K562 (cell line): ENCODE measurements around the gene CABLES1. TPM values are rescaled to one million over a fixed set of nuclear protein-coding genes. Genes with fewer than 3 reads are reported as not detected.

Experiments
- ATAC-seq: fragments of 200-7000 bp; cut with Tn5 transposase; 3 replicates; pipeline ENCODE4 v1.9.1; 2020; ENCODE audit warnings: moderate library complexity
- BruUV-seq: library from RNA; stranded (reverse); fragments of 400-500 nt; replicated peaks from 2 replicates; lab custom pipeline; 2021; lab: Mats Ljungman, UMichigan
- CTCF ChIA-PET: fragments of 300-600 bp; formaldehyde crosslinking; extraction: SDS; loops from one replicate; lab custom pipeline; 2021; ENCODE audit warnings: low intra/inter-chr PET ratio; lab: Yijun Ruan, JAX
- POLR2A ChIA-PET: fragments of 300-600, 350-650 bp; sonication (Branson Sonifier 250); formaldehyde crosslinking; extraction: SDS; loops from one replicate; lab custom pipeline; 2021; ENCODE audit warnings: antibody characterized with exemption, inconsistent platforms; lab: Yijun Ruan, JAX
- DNase-seq, 4 experiments: peaks; one replicate each; pipeline versions ENCODE4 v3.0.0 to v3.0.0-alpha.2; 2011 to 2018; ENCODE audit warnings: low spot score in 3 of 4, mixed read lengths in 3 of 4; ENCODE audit errors: extremely low read depth in 1 of 4
- FAIRE-seq: peaks from 2 replicates; lab custom pipeline; 2011; peaks lifted over from hg19 to GRCh38; lab: Jason Lieb, UNC
- H2AFZ ChIP-seq: 2 replicates; pipeline ENCODE4 v1.6.0; 2011; ENCODE audit warnings: low read depth, low read length, control low read depth, inconsistent platforms
- H3K27ac ChIP-seq: fragments of 200-600 bp; 3 replicates; pipeline ENCODE4 v1.8.0; 2011; ENCODE audit warnings: low read depth, mild to moderate bottlenecking, control low read depth, inconsistent platforms, low read length, moderate library complexity, mixed read lengths; ENCODE audit errors: extremely low read depth
- H3K27me3 ChIP-seq, 2 experiments: fragments of 300-600 bp in 1 of 2; 2 replicates in 1 of 2; 3 replicates in 1 of 2; pipeline versions ENCODE4 v1.6.0 to v1.8.0; 2011; ENCODE audit warnings: inconsistent platforms in 2 of 2, low read length in 2 of 2, mild to moderate bottlenecking in 1 of 2, mixed read lengths in 1 of 2, moderate library complexity in 1 of 2; ENCODE audit not compliant: control insufficient read depth in 2 of 2, insufficient read depth in 2 of 2
- H3K36me3 ChIP-seq: fragments of 300-600 bp; 3 replicates; pipeline ENCODE4 v1.8.0; 2011; ENCODE audit warnings: mild to moderate bottlenecking, low read length, inconsistent platforms; ENCODE audit not compliant: control insufficient read depth, insufficient read depth
- H3K4me1 ChIP-seq, 2 experiments: fragments of 200-600 bp in 1 of 2; replicated peaks in 1 of 2; 2 replicates in 1 of 2; 3 replicates in 1 of 2; pipeline versions ENCODE4 v1.5.1 to v1.8.0; 2011; ENCODE audit warnings: inconsistent platforms in 2 of 2, low read length in 2 of 2, mild to moderate bottlenecking in 1 of 2, mixed read lengths in 1 of 2, moderate library complexity in 1 of 2; ENCODE audit not compliant: control insufficient read depth in 2 of 2, insufficient read depth in 2 of 2
- H3K4me2 ChIP-seq: 2 replicates; pipeline ENCODE4 v1.6.1; 2011; ENCODE audit warnings: low read length, control low read depth, inconsistent platforms, mixed read lengths; ENCODE audit not compliant: insufficient read depth
- H3K4me3 ChIP-seq: fragments of 200-600 bp; sonication (generic), shearing (Covaris generic); 2 replicates; pipeline ENCODE4 v1.5.1; 2016; ENCODE audit warnings: control low read depth, inconsistent platforms
- H3K79me2 ChIP-seq: fragments of 200-600 bp; 3 replicates; pipeline ENCODE4 v1.8.0; 2011; ENCODE audit warnings: low read length, inconsistent platforms; ENCODE audit not compliant: control insufficient read depth, insufficient read depth
- H3K9ac ChIP-seq, 2 experiments: 2 replicates each; pipeline versions ENCODE4 v1.6.0 to v1.6.1; 2011; ENCODE audit warnings: low read depth in 2 of 2, low read length in 2 of 2, control low read depth in 1 of 2, inconsistent platforms in 1 of 2, mild to moderate bottlenecking in 1 of 2, mixed read lengths in 1 of 2; ENCODE audit not compliant: insufficient read depth in 1 of 2
- H3K9me1 ChIP-seq: one replicate; pipeline ENCODE4 v1.6.0; 2011; ENCODE audit warnings: inconsistent platforms, mild to moderate bottlenecking, low read length, moderate library complexity; ENCODE audit not compliant: control insufficient read depth, insufficient read depth
- H3K9me3 ChIP-seq: replicated peaks from 2 replicates; pipeline ENCODE4 v1.5.1; 2011; ENCODE audit warnings: low read depth, low read length, inconsistent platforms; ENCODE audit not compliant: control insufficient read depth, insufficient read depth
- H4K20me1 ChIP-seq: replicated peaks from 2 replicates; pipeline ENCODE4 v1.6.1; 2011; ENCODE audit warnings: low read length, inconsistent platforms, mixed read lengths; ENCODE audit not compliant: control insufficient read depth, insufficient read depth
- ASH1L ChIP-seq: fragments of 450-650 bp; IDR thresholded peaks from 2 replicates; pipeline ENCODE4 v1.6.1; 2018; ENCODE audit warnings: borderline replicate concordance, mild to moderate bottlenecking, low read depth; ENCODE audit not compliant: partially characterized antibody
- ATF1 ChIP-seq, 2 experiments: fragments of 450-650 bp in 1 of 2; IDR thresholded peaks; 2 replicates each; pipeline ENCODE4 v1.6.1; 2016; ENCODE audit warnings: missing compliant biosample characterization in 1 of 2, missing genetic modification characterization in 1 of 2
- ATF7 ChIP-seq: fragments of 450-650 bp; IDR thresholded peaks from 2 replicates; pipeline ENCODE4 v1.7.1; 2014; ENCODE audit warnings: mild to moderate bottlenecking, moderate library complexity
- CBFA2T3 ChIP-seq: fragments of 450-650 bp; IDR thresholded peaks from 2 replicates; pipeline ENCODE4 v1.6.1; 2017
- CHD1 ChIP-seq: fragments of 200-600 bp; sonication (generic); IDR thresholded peaks from one replicate; pipeline ENCODE4 v1.6.1; 2012; ENCODE audit warnings: mild to moderate bottlenecking, moderate library complexity, low read length, inconsistent platforms
- RAD21 ChIP-seq, 2 experiments: fragments of 250-450 bp in 1 of 2; fragments of 450-650 bp in 1 of 2; sonication (Bioruptor Pico) in 1 of 2; formaldehyde crosslinking in 1 of 2; IDR thresholded peaks in 1 of 2; conservative IDR thresholded peaks in 1 of 2; 2 replicates each; pipeline versions ENCODE4 v1.4.0 to v1.8.0; 2020 to 2022; ENCODE audit warnings: mild to moderate bottlenecking in 2 of 2, moderate library complexity in 1 of 2
- ZBTB26 ChIP-seq: fragments of 450-650 bp; formaldehyde crosslinking; IDR thresholded peaks from 2 replicates; pipeline ENCODE4 v1.4.0; 2022; ENCODE audit warnings: missing genetic modification characterization
- ZBTB40 ChIP-seq, 2 experiments: fragments of 450-650 bp in 1 of 2; sonication (generic) in 1 of 2; formaldehyde crosslinking in 1 of 2; IDR thresholded peaks; 2 replicates each; pipeline versions ENCODE4 v1.7.1 to v1.9.0; 2016 to 2022; ENCODE audit warnings: inconsistent platforms in 1 of 2, mild to moderate bottlenecking in 1 of 2, missing genetic modification reagents in 1 of 2
- ZNF124 ChIP-seq: sonication (generic); formaldehyde crosslinking; IDR thresholded peaks from 2 replicates; pipeline ENCODE4 v1.8.1; 2022; ENCODE audit warnings: missing genetic modification reagents
- ZNF23 ChIP-seq: fragments of 250-450 bp; sonication (Bioruptor Pico); IDR thresholded peaks from 2 replicates; pipeline ENCODE4 v1.4.0; 2020; ENCODE audit warnings: mild to moderate bottlenecking
- ZZZ3 ChIP-seq: fragments of 450-650 bp; IDR thresholded peaks from 2 replicates; pipeline ENCODE4 v1.6.1; 2016; ENCODE audit warnings: antibody characterized with exemption, mild to moderate bottlenecking, moderate library complexity
- WGBS: fragments of 100-300 bp; shearing (Covaris generic); methylation state at CpG from one replicate; pipeline ENCODE4 v1.1.6; 2016; ENCODE audit warnings: low coverage, mixed read lengths; ENCODE audit not compliant: insufficient coverage; ENCODE audit errors: missing lambda C conversion rate; 5-methylcytosine and 5-hydroxymethylcytosine counted together
- in situ Hi-C: fragments of 300-500 bp; cut with MboI; formaldehyde crosslinking; loops from 4 replicates; pipeline ENCODE4 v1.15.0; 2018; ENCODE audit warnings: inconsistent platforms, mixed read lengths
- intact Hi-C: fragments of 100-400 bp; cut with micrococcal nuclease; formaldehyde crosslinking; loops from 2 replicates; pipeline ENCODE4 v1.14.2; 2022
- polyA plus RNA-seq, 8 experiments: library from polyadenylated mRNA; depleted of rRNA in 4 of 8; stranded (reverse) in 5 of 8; unstranded in 3 of 8; fragments of >200 nt; fragmentation: Nextera tagmentation in 2 of 8; fragmentation: Illumina TruSeq in 1 of 8; extraction: Ambion mirVana in 2 of 8; extraction: Trizol in 1 of 8; gene quantifications; 2 replicates each; pipeline versions ENCODE4 v1.2.1 to v1.2.3, GENCODE V29; 2011 to 2014; ENCODE audit warnings: inconsistent platforms in 1 of 8, missing spikeins in 1 of 8
- total RNA-seq, 7 experiments: library from RNA; depleted of rRNA in 6 of 7; stranded (reverse); fragments of >200 nt in 6 of 7; fragmentation: Illumina TruSeq in 2 of 7; extraction: Trizol in 2 of 7; gene quantifications; 2 replicates each; pipeline versions ENCODE4 v1.2.1 to v1.2.3, GENCODE V29; 2011 to 2021; ENCODE audit warnings: low replicate concordance in 1 of 7

CABLES1 gene
- total and polyA plus RNA-seq, 9 of the 15 experiments (the other 6 are each of a cell fraction or from before 2014, with no cell fraction given): 0.04 to 0.10 (median 0.06) TPM; not detected in 3

GRCh38 chr18:23093772-23094171, 41.5 kb upstream of the CABLES1 start:
- CTCF ChIA-PET: no interaction called here
- POLR2A ChIA-PET: no interaction called here
- Histone ChIP-seq H3K4me1 (no peaks in the 10 kb centered on the region), H3K9ac (no peak overlapping the region), H3K4me3 (no peak overlapping the region), H3K4me2 (no peak overlapping the region), H3K27ac (no peak overlapping the region), H3K9me3 (no peaks in the 10 kb centered on the region), H3K36me3 (no peaks in the 10 kb centered on the region), H2AFZ (no peak overlapping the region), H3K9me1 (no peaks in the 10 kb centered on the region), H3K79me2 (no peaks in the 10 kb centered on the region), H3K27me3 (peaks cover 28 to 37% of the 10 kb centered on the region in 2 experiments; a peak in 4 of 5 replicates), H4K20me1 (peaks cover 5% of the 10 kb centered on the region; the same call in 1 of the 2 replicates)
- in situ Hi-C loops (no loop called here), intact Hi-C loops (no loop called here)
- no TSS peak for BruUV-seq
- no peak for FAIRE-seq
- no peak for DNase-seq
- under 1% methylated on average over 9 of the region's 9 CpGs for WGBS
- TF ChIP-seq ZBTB26 (CRISPR knock-in tag): no peak
- TF ChIP-seq ZBTB40 (IDR thresholded peaks at IDR 0.05): no peak
- no peak for TF ChIP-seq ZBTB40 (CRISPR knock-in tag; IDR thresholded peaks at IDR 0.05)
- TF ChIP-seq ATF1 (CRISPR knock-in tag; IDR thresholded peaks at IDR 0.05): no peak
- no peak for TF ChIP-seq ATF1 (tag; IDR thresholded peaks at IDR 0.05)
- TF ChIP-seq RAD21 (CRISPR knock-in tag; conservative IDR thresholded peaks at IDR 0.05 in 1 of 2, IDR thresholded peaks at IDR 0.05 in 1 of 2): no peak
- TF ChIP-seq ZNF124 (CRISPR knock-in tag): no peak
- no peak for TF ChIP-seq ZNF23 (CRISPR knock-in tag)
- TF ChIP-seq ASH1L: no peak
- TF ChIP-seq CBFA2T3: no peak
- TF ChIP-seq ATF7: no peak
- TF ChIP-seq ZZZ3: no peak
- no peak for TF ChIP-seq CHD1
- no peak for ATAC-seq
